ENCODE results near the gene CYS1. TPM values are rescaled to one million over a fixed set of nuclear protein-coding genes. Genes with fewer than 3 reads are reported as not detected.

The CYS1 gene
- total RNA-seq, 1 experiment from 2014 or later, result 0.29 TPM

- no peak for DNase-seq (ENCODE audit: low read depth, low spot score)
- in situ Hi-C loops (cut with HindIII; ENCODE audit: low pct_unique_long_range_greater_than_20kb, low sequenced_read_pairs), result no loop called here
Observed at GRCh38 chr2:10059552-10060335, 20.5 kb downstream of the CYS1 start.

DNA sequence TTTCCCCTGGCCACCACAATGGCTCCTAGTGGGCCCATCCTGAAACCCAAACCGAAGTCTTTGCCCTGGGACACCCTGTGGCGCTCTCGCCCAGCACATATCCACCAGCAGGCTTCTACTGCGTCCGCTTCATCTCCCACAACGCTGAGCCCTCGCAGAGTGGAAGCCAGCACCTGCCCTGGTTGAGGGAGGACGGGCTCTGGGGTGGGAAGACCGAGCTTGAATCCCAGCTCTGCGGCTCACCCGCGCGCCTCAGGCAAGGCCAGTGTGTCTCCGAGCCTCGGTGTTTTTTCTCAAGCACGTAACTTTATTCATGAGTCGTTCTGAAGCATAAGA lies 21.2 kb downstream of the CYS1 start:
- in situ Hi-C loops (cut with HindIII; ENCODE audit: low pct_unique_long_range_greater_than_20kb, low sequenced_read_pairs), result no loop called here
- no peak for DNase-seq (ENCODE audit: low read depth, low spot score)

DNA sequence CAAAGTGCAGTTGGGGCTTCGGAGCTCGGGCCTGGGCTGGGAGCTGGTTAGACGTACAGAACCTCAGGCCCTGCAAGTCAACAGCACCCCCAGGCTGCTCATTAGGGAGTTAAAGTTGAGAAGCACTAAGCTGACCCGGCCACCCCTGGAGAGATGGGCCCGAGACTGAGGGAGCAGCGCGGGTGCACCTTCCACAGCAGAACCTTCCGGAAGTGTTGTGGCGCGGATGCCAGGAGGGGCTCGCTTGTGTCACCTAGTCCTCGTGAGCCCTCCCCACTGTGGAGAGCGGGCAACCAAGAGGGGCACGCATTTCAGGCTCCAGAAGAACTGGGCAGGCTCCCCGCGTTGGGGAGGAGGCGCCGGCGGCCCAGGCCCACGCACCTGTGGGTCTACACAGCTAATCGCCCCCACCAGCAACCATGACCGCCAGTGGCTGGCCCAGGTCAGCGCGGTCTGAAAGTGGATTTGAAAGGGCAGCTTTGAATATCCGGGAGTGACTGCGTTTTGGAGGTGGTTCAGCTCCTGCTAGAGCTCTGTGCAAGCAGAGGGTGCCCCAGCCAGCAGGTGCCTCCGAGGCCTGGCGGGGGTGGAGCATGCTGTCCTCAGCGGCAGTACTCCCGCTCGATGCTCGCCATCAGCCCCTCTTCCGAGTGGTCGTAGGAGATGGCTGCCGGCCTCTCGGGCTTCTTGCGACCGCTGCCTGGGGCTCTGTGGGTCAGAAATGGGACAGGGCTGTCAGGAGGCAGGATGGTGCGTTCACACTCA lies 21.8 kb downstream of the CYS1 start:
- no peak for DNase-seq (ENCODE audit: low read depth, low spot score)
- in situ Hi-C loops (cut with HindIII; ENCODE audit: low pct_unique_long_range_greater_than_20kb, low sequenced_read_pairs), result no loop called here

- DNase-seq (ENCODE audit: low read depth, low spot score), result no peak
- in situ Hi-C loops (cut with HindIII; ENCODE audit: low pct_unique_long_range_greater_than_20kb, low sequenced_read_pairs), result no loop called here
Observed at GRCh38 chr2:10057231-10058107, 22.7 kb downstream of the CYS1 start.

GRCh38 chr2:10056439-10056838 lies 23.8 kb downstream of the CYS1 start:
- in situ Hi-C loops (cut with HindIII; ENCODE audit: low pct_unique_long_range_greater_than_20kb, low sequenced_read_pairs), result no loop called here
- no peak for DNase-seq (ENCODE audit: low read depth, low spot score)

DNA sequence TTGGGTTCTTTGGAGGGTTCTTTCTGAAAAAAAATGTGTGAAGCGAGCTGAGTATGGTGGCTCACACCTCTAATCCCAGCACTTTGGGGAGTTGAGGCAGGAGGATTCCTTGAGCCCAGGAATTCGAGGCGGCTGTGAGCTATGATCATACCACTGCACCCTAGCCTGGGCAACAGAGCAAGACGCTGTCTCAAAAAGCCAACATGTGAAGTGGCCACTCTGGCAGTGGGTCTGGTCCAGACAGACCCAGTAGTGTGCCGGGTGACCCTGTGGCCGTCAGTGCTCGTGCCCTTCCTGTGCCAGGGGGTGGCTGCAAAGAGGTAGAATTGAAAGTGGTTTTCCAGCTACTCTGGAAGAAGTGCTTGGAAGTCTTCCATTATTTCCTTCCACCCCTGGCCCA lies 25.2 kb downstream of the CYS1 start:
- DNase-seq (ENCODE audit: low read depth, low spot score), result no peak
- in situ Hi-C loops (cut with HindIII; ENCODE audit: low pct_unique_long_range_greater_than_20kb, low sequenced_read_pairs), result no loop called here

- DNase-seq (ENCODE audit: low read depth, low spot score), result no peak
- in situ Hi-C loops (cut with HindIII; ENCODE audit: low pct_unique_long_range_greater_than_20kb, low sequenced_read_pairs), result no loop called here
Observed at GRCh38 chr2:10054424-10054823, 25.8 kb downstream of the CYS1 start.

DNA sequence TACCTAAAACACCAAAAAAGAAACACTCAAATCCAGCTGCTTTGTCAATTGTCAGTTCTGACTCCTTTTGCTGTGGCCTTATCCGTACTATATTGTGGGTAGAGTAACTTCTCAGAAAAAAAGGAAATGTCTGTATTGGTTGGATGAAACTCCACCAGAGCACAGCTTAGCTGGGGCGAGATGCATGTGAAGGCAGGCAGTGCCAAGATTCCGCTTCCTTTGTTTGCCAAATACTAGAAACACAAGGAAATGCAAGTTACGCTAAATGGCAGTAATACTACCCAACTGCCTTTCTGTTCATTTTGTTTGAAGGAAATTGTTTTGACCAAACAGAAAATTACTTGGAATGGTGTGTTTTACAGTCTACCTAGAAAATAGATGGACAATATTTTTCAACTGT lies 26.9 kb downstream of the CYS1 start:
- in situ Hi-C loops (cut with HindIII; ENCODE audit: low pct_unique_long_range_greater_than_20kb, low sequenced_read_pairs), result no loop called here
- DNase-seq (ENCODE audit: low read depth, low spot score), result no peak

GRCh38 chr2:10052216-10052615 lies 28.0 kb downstream of the CYS1 start:
- no peak for DNase-seq (ENCODE audit: low read depth, low spot score)
- in situ Hi-C loops (cut with HindIII; ENCODE audit: low pct_unique_long_range_greater_than_20kb, low sequenced_read_pairs), result no loop called here

DNA sequence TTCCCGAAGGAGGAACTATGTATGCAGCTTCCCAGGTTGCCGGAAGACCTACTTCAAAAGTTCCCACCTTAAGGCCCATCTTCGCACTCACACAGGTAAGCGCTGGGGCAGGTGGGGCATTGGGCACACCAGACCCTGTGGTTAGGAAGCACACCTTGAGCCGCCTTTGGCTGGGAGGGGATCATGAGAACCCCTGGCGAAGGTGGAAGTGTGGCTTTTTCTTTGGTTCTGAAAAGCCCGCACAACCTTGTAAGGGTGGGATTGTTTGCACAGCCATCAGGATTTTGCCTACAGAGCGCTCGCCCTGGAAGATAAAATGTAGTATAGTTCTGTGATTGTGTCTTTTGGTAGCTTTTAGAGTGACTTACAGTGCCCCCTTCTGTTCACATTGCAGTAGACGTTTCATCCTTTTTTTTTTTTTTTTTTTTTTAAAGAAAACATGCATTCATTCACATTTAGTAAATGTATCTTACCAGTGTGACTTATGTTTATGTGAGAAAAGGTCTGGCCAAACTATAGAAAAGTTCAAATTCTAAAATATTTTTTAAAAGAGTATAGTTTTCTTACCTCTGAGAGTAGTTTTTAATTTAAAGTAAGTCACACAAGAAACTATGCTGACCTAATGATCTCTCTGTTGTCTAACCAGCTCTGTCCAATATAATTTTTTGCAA lies 31.6 kb downstream of the CYS1 start:
- DNase-seq (ENCODE audit: low read depth, low spot score), result peak; percentile 76
- in situ Hi-C loops (cut with HindIII; ENCODE audit: low pct_unique_long_range_greater_than_20kb, low sequenced_read_pairs), result loop anchor here (25.0 kb wide), 1 partner anchor 236 kb away; no protein-coding TSS in a partner anchor

- DNase-seq (ENCODE audit: low read depth, low spot score), result no peak
- in situ Hi-C loops (cut with HindIII; ENCODE audit: low pct_unique_long_range_greater_than_20kb, low sequenced_read_pairs), result loop anchor here (25.0 kb wide), 1 partner anchor 236 kb away; no protein-coding TSS in a partner anchor
Observed at GRCh38 chr2:10047616-10048500, 32.4 kb downstream of the CYS1 start.

DNA sequence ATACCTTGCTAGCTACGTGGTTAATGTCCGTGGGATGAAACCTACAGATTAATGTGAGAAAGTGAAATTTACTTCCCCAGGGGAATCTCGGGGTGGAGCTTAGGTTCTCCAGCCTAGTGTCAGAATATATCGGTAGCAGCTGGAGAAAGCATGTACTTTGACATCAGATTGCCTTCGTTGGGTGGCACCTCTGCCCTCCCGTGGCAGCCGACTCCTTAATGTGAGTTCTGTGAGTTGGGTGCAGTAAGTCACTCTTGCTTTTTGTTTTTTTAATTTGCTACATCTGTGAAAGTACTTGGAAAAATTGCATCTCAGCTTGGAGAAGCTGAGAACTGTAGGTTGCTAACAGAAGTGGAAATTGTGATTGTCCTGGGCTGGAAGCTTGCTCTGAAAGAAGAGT lies 33.3 kb downstream of the CYS1 start:
- DNase-seq (ENCODE audit: low read depth, low spot score), result no peak
- in situ Hi-C loops (cut with HindIII; ENCODE audit: low pct_unique_long_range_greater_than_20kb, low sequenced_read_pairs), result loop anchor here (25.0 kb wide), 1 partner anchor 235 kb away; no protein-coding TSS in a partner anchor

GRCh38 chr2:10045561-10046355 lies 34.5 kb downstream of the CYS1 start:
- in situ Hi-C loops (cut with HindIII; ENCODE audit: low pct_unique_long_range_greater_than_20kb, low sequenced_read_pairs), result loop anchor here (25.0 kb wide), 1 partner anchor 233 kb away; no protein-coding TSS in a partner anchor
- no peak for DNase-seq (ENCODE audit: low read depth, low spot score)

DNA sequence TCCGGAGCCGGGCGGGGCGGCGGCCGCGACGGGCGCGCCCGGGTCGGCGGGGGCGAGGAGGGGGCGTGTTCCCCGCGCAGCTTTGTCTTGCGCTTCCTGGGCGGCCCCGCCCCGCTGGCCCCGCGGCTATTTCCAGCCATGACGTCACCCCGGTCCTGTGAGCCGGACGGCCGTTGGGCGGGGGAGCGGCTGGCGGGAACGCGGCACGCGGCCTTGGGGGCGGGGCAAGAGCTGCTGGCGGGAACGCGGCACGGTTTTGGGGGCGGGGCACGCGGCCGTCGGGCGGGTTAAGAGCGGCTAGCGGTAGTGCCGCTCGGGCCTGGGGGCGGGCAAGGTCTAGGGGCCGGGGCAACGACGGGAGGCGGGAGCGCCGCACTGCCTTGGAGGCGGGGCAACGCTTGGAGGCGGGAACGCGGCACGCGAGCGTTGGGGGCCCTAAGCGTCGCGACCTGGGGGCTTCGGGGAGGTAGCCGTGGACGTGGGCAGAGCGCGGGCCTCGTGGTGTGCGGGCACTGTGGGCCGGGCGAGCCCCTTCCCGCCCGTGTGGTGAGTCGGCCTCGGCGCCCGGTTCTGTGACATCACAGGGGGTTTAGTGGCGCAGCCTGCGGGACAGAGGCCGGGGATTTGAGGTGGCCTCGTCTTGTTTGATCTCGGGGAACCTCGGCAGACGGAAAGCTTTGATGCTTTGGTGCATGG lies 36.2 kb downstream of the CYS1 start:
- peak; percentile 94 for DNase-seq (ENCODE audit: low read depth, low spot score)
- in situ Hi-C loops (cut with HindIII; ENCODE audit: low pct_unique_long_range_greater_than_20kb, low sequenced_read_pairs), result loop anchor here (25.0 kb wide), 1 partner anchor 232 kb away; no protein-coding TSS in a partner anchor

- peak; percentile 90 for DNase-seq (ENCODE audit: low read depth, low spot score)
- in situ Hi-C loops (cut with HindIII; ENCODE audit: low pct_unique_long_range_greater_than_20kb, low sequenced_read_pairs), result loop anchor here (25.0 kb wide), 1 partner anchor 231 kb away; no protein-coding TSS in a partner anchor
Observed at GRCh38 chr2:10043256-10043905, 36.8 kb downstream of the CYS1 start, which contains the start of gene KLF11. Gene KLF11, plus strand, starts transcription at chr2:10043550. Its CDS starts 167 bp downstream, at chr2:10043717.

All from SK-MEL-5 (cell line).